ENCODE results near the gene PADI1.
"Not testable (repeated sequence)": the region's sequence is repeated elsewhere in the genome, so short reads cannot be mapped to it uniquely, and the experiment has no call there.

PADI1 gene

GRCh38 chr1:17217607-17218006 is 12.7 kb downstream of the PADI1 start:
- DNase-seq (ENCODE audit: low read depth): no peak

DNA sequence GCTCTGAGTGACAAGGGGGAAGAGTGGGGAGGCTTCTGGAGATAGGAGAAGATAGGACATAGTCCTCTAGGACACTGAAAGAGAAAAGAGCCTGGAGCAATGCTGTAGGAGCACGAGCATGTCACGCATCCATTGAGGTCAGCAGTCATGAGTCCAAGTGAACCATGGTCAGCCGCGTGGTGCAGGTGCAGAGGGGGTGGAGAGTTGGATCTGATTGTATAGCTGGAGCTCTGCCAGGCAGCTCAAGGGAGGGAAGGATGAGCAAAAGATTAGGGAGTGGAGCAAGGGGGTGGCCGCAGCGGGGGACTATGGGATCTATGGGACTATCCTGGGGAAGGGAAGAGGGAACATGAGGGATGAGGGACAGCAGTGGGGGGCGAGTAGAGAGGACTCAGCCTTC is 14.0 kb downstream of the PADI1 start:
- DNase-seq (ENCODE audit: low read depth): no peak

DNA sequence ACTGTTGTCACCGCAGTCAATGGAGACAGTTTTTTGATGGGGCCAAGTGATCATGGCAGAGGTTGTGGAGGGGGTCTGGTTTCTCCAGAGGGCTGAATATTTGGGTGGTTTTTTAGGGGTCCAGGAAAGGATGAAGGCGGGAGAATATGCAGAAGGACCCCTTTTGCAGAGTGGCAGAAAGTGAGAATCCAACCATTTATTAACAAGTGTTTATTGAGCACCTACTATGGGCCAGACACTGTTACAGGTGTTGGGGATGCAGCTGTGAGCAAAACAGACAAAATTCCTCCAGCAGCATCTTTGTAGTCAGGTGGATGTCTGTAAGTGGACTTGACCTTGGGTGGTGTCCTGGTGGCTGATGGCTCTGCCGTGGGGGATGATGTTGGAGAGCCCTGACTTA is 15.4 kb downstream of the PADI1 start:
- no peak for DNase-seq (ENCODE audit: low read depth)

- DNase-seq (ENCODE audit: low read depth): no peak
Observed at GRCh38 chr1:17222557-17222956, 17.6 kb downstream of the PADI1 start.

GRCh38 chr1:17224434-17224833 is 19.5 kb downstream of the PADI1 start:
- no peak for DNase-seq (ENCODE audit: low read depth)

DNA sequence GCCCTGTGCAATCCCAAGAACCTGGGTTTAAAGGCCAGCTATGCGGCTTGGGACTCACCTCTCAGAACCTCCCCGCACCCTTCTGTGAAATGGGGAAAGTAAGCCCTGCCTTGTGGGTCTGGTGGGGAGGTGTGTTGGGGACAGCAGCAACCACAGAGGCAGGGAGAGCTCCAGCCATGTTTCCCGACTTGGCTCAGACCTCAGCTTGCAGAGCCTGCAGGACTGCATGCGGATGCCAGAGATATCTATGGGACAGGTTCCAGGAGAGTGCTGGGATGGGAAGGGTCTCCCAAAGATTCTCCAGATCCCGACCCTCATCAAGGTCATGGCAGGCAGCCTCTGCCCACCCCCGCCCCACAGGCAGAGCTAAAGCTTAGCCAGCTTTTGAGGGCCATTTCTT is 20.2 kb downstream of the PADI1 start:
- no peak for DNase-seq (ENCODE audit: low read depth)

DNA sequence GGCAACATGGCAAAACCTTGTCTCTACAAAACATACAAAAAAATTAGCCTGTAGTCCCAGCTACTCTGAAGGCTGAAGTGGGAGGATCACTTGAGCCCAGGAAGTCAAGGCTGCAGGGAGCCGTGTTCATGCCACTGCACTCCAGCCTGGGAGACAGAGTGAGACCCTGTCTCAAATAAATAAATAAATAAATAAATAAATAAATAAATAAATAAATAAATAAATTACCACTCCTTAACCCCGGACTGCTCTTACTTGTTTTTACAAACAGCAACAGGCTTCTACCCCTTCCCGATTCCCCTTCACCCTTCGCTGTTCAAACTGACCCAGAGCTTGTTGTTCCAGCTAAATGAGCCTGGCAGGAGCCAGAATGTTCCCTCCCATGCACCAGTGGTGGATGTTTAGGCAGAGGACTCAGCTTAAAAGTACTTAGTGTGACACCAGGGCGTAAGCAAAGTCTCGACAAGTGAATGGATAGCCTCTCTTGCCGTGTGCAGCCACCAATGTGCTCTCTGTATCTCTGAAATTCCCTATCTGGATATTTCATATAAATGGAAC is 22.5 kb downstream of the PADI1 start:
- DNase-seq (ENCODE audit: low read depth): no peak

GRCh38 chr1:17228619-17229018 is 23.7 kb downstream of the PADI1 start:
- no peak for DNase-seq (ENCODE audit: low read depth)

DNA sequence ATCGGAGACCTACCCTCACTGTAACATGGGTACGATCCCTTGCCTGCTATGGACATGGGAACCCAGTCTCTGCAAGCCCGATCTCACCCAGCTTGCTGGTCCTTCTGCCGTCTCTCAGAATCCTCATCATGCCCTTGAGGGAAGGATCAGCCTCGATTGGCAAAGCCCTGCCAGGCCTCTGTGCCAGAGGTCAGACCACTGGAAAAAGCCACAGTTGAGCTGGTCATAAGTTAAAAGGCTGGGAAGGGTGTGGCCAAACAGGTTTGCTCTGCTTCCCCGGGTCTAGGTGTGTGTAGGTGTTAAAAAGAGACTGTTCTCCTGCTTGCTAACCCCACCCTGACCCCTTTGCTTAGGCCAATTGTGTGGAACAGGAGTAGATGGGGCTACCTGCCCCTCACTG is 24.5 kb downstream of the PADI1 start:
- DNase-seq (ENCODE audit: low read depth): no peak

DNA sequence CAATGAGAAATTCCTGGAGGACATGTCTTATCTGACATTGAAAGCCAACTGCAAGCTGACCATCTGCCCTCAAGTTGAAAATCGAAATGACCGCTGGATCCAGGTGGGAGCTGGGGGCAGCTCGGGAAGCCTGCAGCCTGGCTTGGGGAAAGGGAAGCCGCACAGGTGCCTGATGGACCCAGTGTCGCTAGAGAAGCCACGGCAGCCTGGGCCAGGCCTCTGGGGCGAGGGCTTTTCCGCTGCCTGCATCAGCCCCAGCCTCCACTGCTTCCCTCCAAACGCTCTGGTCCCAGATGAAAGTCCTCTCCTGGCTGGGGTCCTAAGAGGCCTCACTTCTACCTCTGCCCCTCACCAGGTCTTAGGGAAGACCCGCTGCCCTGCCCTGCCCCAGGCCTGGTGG is 25.2 kb downstream of the PADI1 start:
- DNase-seq (ENCODE audit: low read depth): no peak

GRCh38 chr1:17230671-17231310 is 25.9 kb downstream of the PADI1 start:
- DNase-seq (ENCODE audit: low read depth): no peak

- DNase-seq (ENCODE audit: low read depth): no peak
Observed at GRCh38 chr1:17232759-17233661, 28.1 kb downstream of the PADI1 start.

DNA sequence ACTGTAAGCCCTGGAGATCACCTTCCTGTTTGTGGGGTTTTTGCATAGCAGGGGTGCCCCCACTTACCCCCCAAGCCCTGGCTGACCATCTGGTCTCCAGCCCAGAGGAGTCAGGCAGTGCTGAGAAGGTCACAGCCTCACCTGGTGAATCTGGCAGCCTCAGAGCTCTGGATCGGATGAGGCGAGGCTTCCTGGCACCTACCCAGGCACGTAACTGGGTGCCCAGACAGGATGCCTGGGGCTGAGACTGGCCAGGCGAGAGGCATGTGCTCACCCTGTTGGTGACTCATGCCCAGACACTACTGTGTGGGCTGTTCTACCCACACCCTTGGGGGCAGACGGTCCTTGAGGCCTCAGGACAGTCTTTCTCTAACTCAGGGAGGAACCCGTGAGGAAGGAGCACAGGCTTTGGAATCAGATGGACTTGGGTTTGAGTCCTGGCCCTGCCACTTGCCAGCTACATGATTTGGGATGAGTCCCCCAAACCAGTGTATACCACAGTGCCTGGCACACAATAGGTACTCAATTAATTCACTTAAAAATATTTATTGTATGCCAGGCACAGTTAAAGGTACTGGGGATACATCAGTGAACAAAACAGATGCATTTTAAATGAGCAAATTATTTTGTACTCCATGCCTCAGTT is 28.9 kb downstream of the PADI1 start:
- no peak for DNase-seq (ENCODE audit: low read depth)

GRCh38 chr1:17234405-17234804 is 29.5 kb downstream of the PADI1 start:
- no peak for DNase-seq (ENCODE audit: low read depth)

GRCh38 chr1:17235135-17235885 is 30.4 kb downstream of the PADI1 start:
- no peak for DNase-seq (ENCODE audit: low read depth)

DNA sequence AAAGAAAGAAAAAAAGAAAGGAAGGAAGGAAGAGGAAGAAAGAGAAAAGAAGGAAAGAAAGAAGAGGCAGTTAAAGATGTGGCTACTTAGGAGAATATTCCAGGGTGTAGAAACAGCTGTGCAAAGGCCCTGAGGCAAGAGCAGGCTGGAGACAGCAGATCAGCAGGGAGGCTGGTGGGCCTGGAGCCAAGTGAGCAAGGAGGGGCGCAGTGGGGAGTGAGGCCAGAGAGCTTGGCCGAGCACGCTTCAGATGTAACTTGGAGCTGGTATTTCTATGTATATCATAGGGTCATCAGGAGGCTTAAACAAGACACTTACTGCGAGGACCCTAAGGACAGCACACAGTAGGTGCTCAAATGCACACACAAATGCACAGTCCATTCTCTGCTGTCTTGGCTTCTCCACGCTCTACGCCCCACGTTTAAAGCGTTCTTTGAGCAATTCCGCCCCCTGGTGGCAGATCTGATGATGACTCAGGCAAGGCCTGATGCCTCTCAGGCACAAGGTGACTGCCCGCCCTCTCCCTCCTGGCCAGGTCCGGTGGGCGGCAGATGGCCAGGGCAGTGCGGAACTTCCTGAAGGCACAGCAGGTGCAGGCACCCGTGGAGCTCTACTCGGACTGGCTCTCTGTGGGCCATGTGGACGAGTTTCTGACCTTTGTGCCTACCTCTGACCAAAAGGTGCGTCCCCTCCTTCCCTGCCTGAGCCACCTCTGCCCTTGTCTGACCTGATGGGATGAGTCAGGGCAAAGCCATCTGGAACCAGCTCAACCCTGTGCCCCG is 32.0 kb downstream of the PADI1 start:
- DNase-seq (ENCODE audit: low read depth): peak; percentile 82

DNA sequence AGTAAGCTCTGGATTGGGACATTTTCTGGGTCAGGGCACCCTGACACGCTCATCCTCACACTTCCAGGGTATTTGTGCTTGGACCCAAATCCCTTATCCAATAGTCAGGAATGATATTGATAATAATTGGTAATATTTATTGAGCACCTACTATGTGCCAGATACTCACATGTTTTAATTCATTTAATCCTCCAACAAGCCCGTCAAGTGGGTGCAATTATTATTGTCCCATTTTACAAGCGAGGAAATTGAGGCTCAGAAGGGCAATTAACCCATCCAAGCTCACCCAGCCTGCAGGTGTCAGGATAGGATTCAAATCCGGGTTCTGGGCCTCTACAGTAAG is 32.6 kb downstream of the PADI1 start:
- no peak for DNase-seq (ENCODE audit: low read depth)

GRCh38 chr1:17239420-17239819 is 34.5 kb downstream of the PADI1 start:
- DNase-seq (ENCODE audit: low read depth): no peak

GRCh38 chr1:17241011-17241779 is 36.3 kb downstream of the PADI1 start:
- DNase-seq (ENCODE audit: low read depth): not testable (repeated sequence)

GRCh38 chr1:17241780-17242074 is 36.8 kb downstream of the PADI1 start:
- not testable (repeated sequence) for DNase-seq (ENCODE audit: low read depth)

DNA sequence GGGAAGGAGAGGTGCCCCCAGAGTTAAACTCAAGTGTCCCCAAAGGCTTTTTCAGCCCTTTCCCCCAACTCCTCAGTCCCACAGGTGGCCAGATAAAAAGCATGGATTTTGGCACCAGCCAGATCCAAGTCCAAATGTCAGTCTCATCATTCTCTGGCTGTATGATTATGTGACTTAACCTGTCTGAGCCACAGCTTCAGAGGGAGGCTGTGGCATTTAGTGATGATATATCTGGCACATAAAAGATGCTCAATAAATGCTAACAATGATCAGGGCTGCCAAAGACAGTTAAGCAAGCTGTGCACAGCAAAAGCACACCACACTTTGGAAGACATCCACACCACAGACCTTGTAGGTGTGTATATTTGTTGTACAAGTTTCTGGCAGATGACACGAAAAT is 38.3 kb downstream of the PADI1 start:
- no peak for DNase-seq (ENCODE audit: low read depth)

Data from stimulated activated CD8-positive, alpha-beta memory T cell treated with anti-CD3 and anti-CD28 coated beads, Interleukin-4, amount 100 ng/mL, for 24 hours (primary cell).